ENCODE measurements around the gene SCAP. TPM values are rescaled to one million over a fixed set of nuclear protein-coding genes. Genes with fewer than 3 reads are reported as not detected.

The SCAP gene
- total and polyA plus RNA-seq, 2 experiments from 2014 or later = 35.5 to 141 TPM

- H3K36me3 Mint-ChIP-seq (ENCODE audit: low read depth) = peaks cover 58% of the 10 kb centered on the region
- Histone ChIP-seq H3K79me2 (replicated peaks; ENCODE audit: insufficient read depth) (peaks cover 17% of the 10 kb centered on the region), H4K20me1 (replicated peaks; ENCODE audit: insufficient read depth) (peaks cover 11% of the 10 kb centered on the region)
These were observed 39.6 kb downstream of the SCAP start for GRCh38 chr3:47436180-47436579.

More at GRCh38 chr3:47436180-47436579, 39.6 kb downstream of the SCAP start:
- H3K9me2 ChIP-seq (ENCODE audit: insufficient read depth) = no peaks in the 10 kb centered on the region
- H3K4me3 ChIP-seq = no peak overlapping the region
- Mint-ChIP-seq H3K4me1 (peaks cover 5% of the 10 kb centered on the region; the same call in 2 of the 3 replicates), H3K27me3 (ENCODE audit: insufficient read depth, low read depth, poor library complexity) (no peaks in the 10 kb centered on the region), H3K9me3 (no peaks in the 10 kb centered on the region), H3K27ac (no peak overlapping the region), H3K4me3 (no peak overlapping the region)
- H3K27ac ChIP-seq (ENCODE audit: low read depth) = no peak overlapping the region
- no peak overlapping the region for H2AFZ ChIP-seq
- DNase-seq (ENCODE audit: low spot score) = no peak
- no peak for TF ChIP-seq CTCF (conservative IDR thresholded peaks at IDR 0.05; ENCODE audit: low read depth in 2 of 2)
- TF ChIP-seq REST (IDR thresholded peaks at IDR 0.05; ENCODE audit: unreplicated experiment) = no peak
- H3K4me2 ChIP-seq = no peak overlapping the region
- no peak for ATAC-seq
- no peaks in the 10 kb centered on the region for H3K27me3 ChIP-seq (ENCODE audit: insufficient read depth)
- no peaks in the 10 kb centered on the region; the same call in 1 of the 2 replicates for H3K4me1 ChIP-seq (ENCODE audit: insufficient read depth)
- H3K36me3 ChIP-seq (ENCODE audit: insufficient read depth) = 0 out of 2 replicates have a peak, but pooled peaks cover 12% of the 10 kb centered on the region
- no peaks in the 10 kb centered on the region for H3F3A ChIP-seq (replicated peaks; ENCODE audit: low read depth)
